GM21381 (cell line): ENCODE measurements around the gene CACNB1.
A peak's percentile ranks its signal among the peaks of the same experiment; 100 is the strongest.

Experiments
- ATAC-seq: cut with Tn5 transposase; IDR thresholded peaks from one replicate; pipeline ENCODE4 v1.9.1; 2021; ENCODE audit warnings: mild to moderate bottlenecking, moderate library complexity; ENCODE audit not compliant: unreplicated experiment

Gene CACNB1

GRCh38 chr17:39225959-39226683, 28.7 kb upstream of the CACNB1 start:
- ATAC-seq, result no peak

DNA sequence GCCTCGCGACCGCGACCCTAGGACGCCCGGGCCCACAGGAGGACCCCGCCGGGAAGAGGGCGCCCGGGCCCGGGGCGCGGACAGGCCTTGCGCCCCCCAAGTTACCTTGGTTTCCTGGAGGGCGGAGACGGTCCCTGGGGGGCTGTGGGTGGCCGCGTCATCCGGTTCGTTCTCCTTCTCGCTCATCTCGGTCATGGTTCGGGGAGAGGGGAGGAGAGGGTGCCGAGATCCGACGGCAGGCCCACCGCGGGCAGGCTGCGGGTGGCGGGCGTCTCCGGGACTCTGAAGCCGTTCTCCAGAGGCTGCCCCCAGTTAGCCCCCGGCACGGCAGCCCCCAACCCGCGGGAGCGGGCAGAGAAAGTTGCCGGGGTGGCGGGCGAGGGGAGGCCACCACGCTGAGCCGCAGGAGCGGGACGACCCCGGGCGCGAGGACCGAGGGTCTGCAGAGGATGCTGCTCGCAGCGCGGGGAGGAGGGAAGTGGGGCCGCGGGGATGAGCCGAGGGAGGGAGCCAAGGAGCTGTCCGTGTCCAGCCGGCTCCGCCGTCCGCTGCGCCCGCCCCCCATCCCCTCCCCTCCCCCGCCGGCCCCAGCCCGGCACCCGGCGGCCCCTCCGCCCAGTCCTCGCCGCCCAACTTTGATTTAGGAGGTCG, 28.0 kb upstream of the CACNB1 start, which contains the start of gene STAC2:
Gene STAC2 (minus strand): TSS at position 638 of the 651 bp plus-strand sequence. CDS start 443 bp downstream, at position 195.
- ATAC-seq, result no peak

DNA sequence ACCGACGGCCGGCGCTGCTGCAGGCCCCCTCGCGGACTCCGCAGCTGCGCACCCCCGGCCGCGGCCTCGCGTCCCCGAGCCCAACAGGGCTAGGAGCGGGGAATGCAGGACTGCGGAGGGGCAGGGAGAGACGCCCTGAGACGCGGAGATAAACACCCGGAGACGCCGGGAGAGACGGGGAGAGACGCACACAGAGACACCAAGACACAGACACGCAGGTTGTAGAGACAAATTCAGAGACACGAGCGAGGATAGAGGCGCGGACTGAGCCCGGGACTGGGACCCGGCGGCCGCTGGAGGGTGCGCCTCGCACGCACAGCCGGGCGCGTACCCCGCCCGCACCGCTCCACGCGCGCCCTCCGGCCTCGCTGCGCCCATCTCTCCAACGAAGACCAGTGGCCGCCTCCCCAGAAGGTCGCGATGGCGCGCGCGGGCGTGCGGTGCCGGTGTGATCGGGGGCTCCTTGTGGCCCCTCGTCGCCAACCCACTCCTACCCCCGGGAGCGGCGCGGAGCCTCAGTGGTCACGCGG, 27.4 kb upstream of the CACNB1 start:
- ATAC-seq, result no peak

DNA sequence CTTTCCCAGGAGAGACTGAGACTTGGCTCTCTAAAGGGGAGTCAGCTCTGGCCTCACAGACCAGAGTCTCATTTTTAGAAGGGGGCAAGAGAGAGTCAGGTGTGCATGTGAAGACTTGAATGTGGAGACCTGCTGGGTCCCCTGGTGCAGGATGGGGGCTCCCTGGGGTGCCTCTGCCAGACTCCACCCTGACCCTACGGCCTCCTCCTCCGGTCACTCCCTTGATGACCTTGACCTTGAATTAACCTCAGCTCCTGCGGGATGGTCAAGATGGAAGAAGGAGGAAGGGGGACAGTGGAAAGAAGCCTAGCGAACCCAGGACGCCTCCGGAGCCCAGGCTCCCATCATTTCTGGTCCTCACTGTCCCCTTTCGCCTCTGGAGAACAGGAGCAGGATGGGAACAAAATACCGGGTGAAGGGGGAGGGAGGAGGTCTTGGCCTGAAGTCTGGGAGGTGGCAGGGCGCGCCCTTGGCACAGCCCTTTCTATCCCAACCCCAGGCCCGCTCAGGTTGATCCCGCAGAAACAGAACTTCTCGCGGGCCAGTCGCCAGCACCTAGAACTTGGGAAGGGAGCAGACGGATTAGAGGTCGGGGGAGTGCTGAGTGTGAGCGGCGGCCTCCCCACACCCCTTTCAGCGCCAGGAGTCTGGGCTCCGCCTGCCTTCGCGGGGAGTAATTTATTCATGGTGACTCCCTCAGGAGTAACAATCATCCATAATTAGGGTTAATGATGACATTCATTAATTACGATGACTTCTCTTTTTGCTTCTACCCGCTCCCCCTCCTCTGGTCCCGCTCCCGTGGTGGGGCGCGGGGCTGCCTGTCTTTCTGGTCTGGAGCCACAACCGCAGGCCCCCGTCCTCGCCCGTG, 26.7 kb upstream of the CACNB1 start:
- no peak for ATAC-seq

GRCh38 chr17:39222866-39223834, 25.7 kb upstream of the CACNB1 start:
- ATAC-seq, result no peak

- ATAC-seq, result no peak
Observed at GRCh38 chr17:39222151-39222550, 24.7 kb upstream of the CACNB1 start.

DNA sequence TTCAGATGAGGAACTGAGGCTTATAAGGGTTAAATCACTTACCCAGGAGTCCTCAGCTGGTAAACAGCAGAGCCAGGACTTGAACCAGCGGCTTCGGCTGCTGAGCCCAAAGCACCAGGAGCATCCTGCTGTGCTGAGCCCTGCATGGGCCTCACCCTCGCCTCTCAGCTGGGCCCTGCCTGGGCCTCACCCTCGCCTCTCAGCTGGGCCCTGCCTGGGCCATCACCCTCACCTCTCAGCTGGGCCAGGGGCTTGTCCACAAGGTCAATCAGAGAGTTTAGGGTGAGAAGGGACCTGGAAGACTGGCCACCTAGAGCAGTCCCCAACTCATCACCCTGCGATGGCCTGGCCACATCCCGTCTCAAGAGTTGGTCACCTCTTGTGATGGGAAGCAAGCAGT, 24.1 kb upstream of the CACNB1 start:
- no peak for ATAC-seq

- no peak for ATAC-seq
Observed at GRCh38 chr17:39219647-39220154, 22.2 kb upstream of the CACNB1 start.

DNA sequence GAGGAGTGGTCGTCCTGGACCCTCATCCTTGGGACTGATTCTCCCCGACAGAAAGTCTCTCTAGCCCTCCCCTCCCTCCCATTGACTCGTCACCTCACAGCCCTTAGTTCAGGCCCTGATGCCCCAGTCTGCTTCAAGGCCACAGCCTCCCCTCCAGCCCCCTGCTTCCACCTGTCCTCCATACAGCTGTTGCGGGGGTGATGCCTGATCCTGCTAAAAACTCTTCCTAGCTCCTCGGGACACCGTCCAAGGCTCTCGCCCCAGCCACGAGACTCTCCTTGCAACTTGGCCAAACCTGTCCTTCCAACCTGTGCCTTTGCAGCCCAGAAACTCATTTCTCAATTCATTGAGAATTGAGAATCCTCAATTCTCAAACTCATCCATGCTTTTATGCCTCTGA, 21.4 kb upstream of the CACNB1 start:
- ATAC-seq, result no peak

GRCh38 chr17:39217734-39218369, 20.4 kb upstream of the CACNB1 start:
- no peak for ATAC-seq

GRCh38 chr17:39213852-39214251, 16.4 kb upstream of the CACNB1 start:
- ATAC-seq, result no peak

GRCh38 chr17:39212841-39213480, 15.5 kb upstream of the CACNB1 start:
- no peak for ATAC-seq

GRCh38 chr17:39212195-39212810, 14.8 kb upstream of the CACNB1 start:
- no peak for ATAC-seq

- no peak for ATAC-seq
Observed at GRCh38 chr17:39210093-39210434, 12.6 kb upstream of the CACNB1 start.

DNA sequence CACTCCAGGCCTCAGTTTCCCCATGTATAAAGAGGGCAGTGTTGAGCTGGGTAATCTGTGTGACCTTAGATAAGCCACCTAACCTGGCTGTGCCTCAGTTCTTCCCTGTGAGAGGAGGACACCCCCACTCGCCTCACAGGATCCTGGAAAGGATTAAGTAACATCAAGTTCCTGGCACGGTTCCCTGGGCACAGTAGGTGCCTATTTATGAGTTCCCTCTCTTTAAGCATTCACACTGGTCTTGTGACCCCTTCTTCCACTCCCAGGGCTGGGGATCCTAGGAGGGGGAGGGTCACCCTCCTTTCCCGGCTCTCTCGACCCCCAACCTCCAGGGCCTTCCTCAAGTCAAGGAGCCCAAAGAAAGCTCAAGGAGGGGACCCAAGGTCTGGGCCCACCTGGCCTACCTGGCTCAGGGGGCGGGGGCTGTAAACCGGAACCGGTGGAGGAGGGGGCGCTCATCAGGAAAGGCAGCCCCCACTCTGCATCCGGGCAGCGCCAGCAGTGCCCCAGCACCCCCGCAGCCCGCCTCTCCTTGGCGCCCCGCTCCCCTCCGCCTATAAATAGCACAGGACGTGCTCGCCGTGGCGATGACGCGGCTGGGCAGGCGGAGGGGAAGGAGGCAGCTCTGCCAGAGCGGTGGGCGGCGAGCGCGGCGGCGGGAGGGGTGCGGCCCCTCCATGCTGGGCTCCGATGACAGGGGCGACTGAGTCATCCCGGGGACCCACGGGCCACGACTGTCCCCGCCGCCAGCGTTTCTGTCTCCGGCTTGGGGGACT, 12.0 kb upstream of the CACNB1 start:
- ATAC-seq, result no peak

DNA sequence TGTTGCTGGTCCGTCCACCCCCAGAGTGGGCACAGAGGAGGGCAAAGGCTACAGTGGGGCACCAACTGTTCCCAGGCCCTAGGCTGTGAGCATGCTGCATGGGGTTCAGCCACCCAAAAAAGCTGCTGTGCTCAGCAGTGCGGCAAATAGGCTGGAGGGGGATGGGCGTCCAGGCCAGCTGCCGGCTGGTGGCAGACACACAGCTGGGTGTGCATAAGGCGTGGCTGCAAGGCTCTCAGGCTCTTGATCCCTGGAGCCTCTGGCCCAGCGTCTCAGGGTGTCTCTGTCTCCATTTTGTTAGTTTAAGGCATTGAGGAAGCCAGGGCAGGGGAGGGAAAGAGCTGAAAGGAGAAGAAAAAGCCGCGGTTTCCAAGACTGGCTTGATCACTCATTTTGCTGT, 11.4 kb upstream of the CACNB1 start:
- peak; percentile 59 for ATAC-seq

GRCh38 chr17:39208136-39208535, 10.7 kb upstream of the CACNB1 start:
- ATAC-seq, result no peak

DNA sequence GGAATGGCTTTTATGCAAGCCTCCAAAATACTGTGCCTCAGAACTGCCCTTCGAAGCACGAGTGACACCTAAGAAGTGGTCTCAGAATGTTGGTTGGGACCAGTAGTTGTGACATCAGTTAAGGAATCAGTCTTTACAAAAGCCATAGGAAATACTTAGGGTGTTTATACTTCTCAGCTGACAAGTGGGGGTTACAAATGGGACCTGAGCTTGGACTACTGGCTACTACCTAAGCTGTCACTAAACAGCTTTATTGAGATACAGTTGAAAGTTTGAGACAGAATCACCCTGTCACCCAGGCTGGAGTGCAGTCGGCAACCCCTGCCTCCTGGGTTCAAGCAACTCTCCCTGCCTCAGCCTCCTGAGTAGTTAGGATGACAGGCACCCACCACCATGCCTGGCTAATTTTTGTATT, 7.7 kb upstream of the CACNB1 start:
- ATAC-seq, result no peak
